Esophagus squamous epithelium (tissue), 5 donors: ENCODE results near the gene SOX9. TPM values are rescaled to one million over a fixed set of nuclear protein-coding genes. Genes with fewer than 3 reads are reported as not detected.

Source experiments
- DNase-seq: peaks from one replicate; lab custom pipeline; 2025; lab: John Stamatoyannopoulos, UW
- H3K27ac ChIP-seq, 4 donors: fragments of 200-600 bp; sonication (generic); one replicate each; pipeline ENCODE4 v1.5.1; 2016 to 2019; ENCODE audit warnings: mild to moderate bottlenecking in 1 of 4
- H3K27me3 ChIP-seq, 4 donors: fragments of 200-600 bp; sonication (generic); 1 replicate in 3 of 4; 2 replicates in 1 of 4; pipeline versions ENCODE4 v1.5.1 to v1.6.0; 2017 to 2021; ENCODE audit warnings: antibody characterized with exemption in 1 of 4
- H3K36me3 ChIP-seq, 3 donors: fragments of 200-600 bp; sonication (generic); one replicate each; pipeline ENCODE4 v1.5.1; 2016 to 2019
- H3K4me1 ChIP-seq, 3 donors: fragments of 200-600 bp; sonication (generic); one replicate each; pipeline ENCODE4 v1.5.1; 2017 to 2019
- H3K4me3 ChIP-seq, 4 donors: fragments of 200-600 bp; sonication (generic); 1 replicate in 3 of 4; 2 replicates in 1 of 4; pipeline ENCODE4 v1.5.1; 2016 to 2019; ENCODE audit warnings: mild to moderate bottlenecking in 2 of 4, moderate library complexity in 1 of 4
- H3K9me3 ChIP-seq, 3 donors: fragments of 200-600 bp; sonication (generic); one replicate each; pipeline ENCODE4 v1.5.1; 2016 to 2019
- CTCF ChIP-seq, 6 experiments: fragments of 450-650 bp in 4 of 6; fragments of 200-600 bp in 2 of 6; sonication (generic) in 2 of 6; IDR thresholded peaks; one replicate each; pipeline ENCODE4 v1.5.1; 2016 to 2019; ENCODE audit warnings: antibody characterized with exemption in 6 of 6, mild to moderate bottlenecking in 4 of 6, moderate library complexity in 4 of 6
- POLR2A ChIP-seq, 4 donors: fragments of 450-650 bp; IDR thresholded peaks; one replicate each; pipeline ENCODE4 v1.6.1; 2017; ENCODE audit warnings: antibody characterized with exemption in 4 of 4, mild to moderate bottlenecking in 4 of 4, moderate library complexity in 3 of 4
- WGBS, 2 donors: methylation state at CpG; one replicate each; pipeline ENCODE4 v1.1.5; 2018; 5-methylcytosine and 5-hydroxymethylcytosine counted together
- intact Hi-C: fragments of 100-400 bp; cut with DNase I; formaldehyde crosslinking; loops from one replicate; pipeline ENCODE4 v1.15.0; 2022
- total RNA-seq, 4 donors: library from RNA; depleted of rRNA; stranded (reverse); fragments of >200 nt; gene quantifications; one replicate each; pipeline ENCODE4 v1.1.0, GENCODE V29; 2016
- donor health status: DM: yes; HTN: yes; CAD: no.

SOX9 gene
- total RNA-seq, 4 donors from 2014 or later, result 7.4 to 11.5 (median 11.1) TPM

- DNase-seq, result no peak
- Histone ChIP-seq H3K9me3 (no peaks in the 10 kb centered on the region), H3K27me3 (peaks cover 0 to 14% (median 0%) of the 10 kb centered on the region in 4 donors), H3K4me3 (no peak overlapping the region), H3K36me3 (no peaks in the 10 kb centered on the region), H3K4me1 (no peaks in the 10 kb centered on the region), H3K27ac (no peak overlapping the region)
- TF ChIP-seq CTCF (IDR thresholded peaks at IDR 0.05) (no peak), POLR2A (IDR thresholded peaks at IDR 0.05) (no peak)
- WGBS, 2 donors, result 84 to 86% methylated on average over 2 of the region's 2 CpGs
- intact Hi-C loops, result no loop called here
Observed at GRCh38 chr17:72142614-72143013, 21.8 kb downstream of the SOX9 start.

- WGBS, 2 donors, result 70 to 82% methylated on average over 4 to 5 of the region's 5 CpGs
- DNase-seq, result no peak
- peaks cover 0 to 14% (median 0%) of the 10 kb centered on the region in 4 donors for H3K27me3 ChIP-seq
- TF ChIP-seq CTCF (IDR thresholded peaks at IDR 0.05), result no peak
- H3K4me3 ChIP-seq, result no peak overlapping the region
- intact Hi-C loops, result no loop called here
- H3K4me1 ChIP-seq, result no peaks in the 10 kb centered on the region
- no peaks in the 10 kb centered on the region for H3K9me3 ChIP-seq
- H3K36me3 ChIP-seq, result no peaks in the 10 kb centered on the region
- H3K27ac ChIP-seq, result no peak overlapping the region
Observed at GRCh38 chr17:72143245-72143644, 22.4 kb downstream of the SOX9 start.

GRCh38 chr17:72144101-72144500 lies 23.3 kb downstream of the SOX9 start:
- Histone ChIP-seq H3K27ac (no peak overlapping the region), H3K27me3 (peaks cover 0 to 14% (median 0%) of the 10 kb centered on the region in 4 donors), H3K4me1 (no peaks in the 10 kb centered on the region), H3K36me3 (no peaks in the 10 kb centered on the region), H3K9me3 (no peaks in the 10 kb centered on the region), H3K4me3 (no peak overlapping the region)
- intact Hi-C loops, result no loop called here
- no peak for DNase-seq
- 61 to 95% methylated on average over 2 of the region's 2 CpGs for WGBS, 2 donors
- no peak for TF ChIP-seq POLR2A (IDR thresholded peaks at IDR 0.05)
- no peak for TF ChIP-seq CTCF (IDR thresholded peaks at IDR 0.05)

- Histone ChIP-seq H3K9me3 (no peaks in the 10 kb centered on the region), H3K4me3 (no peak overlapping the region), H3K36me3 (no peaks in the 10 kb centered on the region), H3K27ac (no peak overlapping the region), H3K27me3 (peaks cover 0 to 14% (median 0%) of the 10 kb centered on the region in 4 donors), H3K4me1 (no peaks in the 10 kb centered on the region)
- intact Hi-C loops, result no loop called here
- DNase-seq, result no peak
- TF ChIP-seq POLR2A (IDR thresholded peaks at IDR 0.05) (no peak), CTCF (IDR thresholded peaks at IDR 0.05) (no peak)
- WGBS, 2 donors, result 81 to 89% methylated on average over 3 of the region's 3 CpGs
Observed at GRCh38 chr17:72145562-72145961, 24.7 kb downstream of the SOX9 start.

GRCh38 chr17:72145962-72146361 lies 25.1 kb downstream of the SOX9 start:
- intact Hi-C loops, result no loop called here
- no peaks in the 10 kb centered on the region for H3K36me3 ChIP-seq
- 85 to 87% methylated on average over 2 of the region's 2 CpGs for WGBS, 2 donors
- H3K27me3 ChIP-seq, result peaks cover 0 to 18% (median 0%) of the 10 kb centered on the region in 4 donors
- H3K4me3 ChIP-seq, result no peak overlapping the region
- H3K4me1 ChIP-seq, result no peaks in the 10 kb centered on the region
- DNase-seq, result no peak
- no peaks in the 10 kb centered on the region for H3K9me3 ChIP-seq
- H3K27ac ChIP-seq, result no peak overlapping the region
- TF ChIP-seq POLR2A (IDR thresholded peaks at IDR 0.05) (no peak), CTCF (IDR thresholded peaks at IDR 0.05) (no peak)
